Inflammatory macrophage treated with lipopolysaccharide for 1 hour (primary cell): ENCODE measurements around the gene REL.
A peak's percentile ranks its signal among the peaks of the same experiment; 100 is the strongest.
"Not testable (repeated sequence)": the region's sequence is repeated elsewhere in the genome, so short reads cannot be mapped to it uniquely, and the experiment has no call there.

ENCODE experiments used
- DNase-seq, 2 donors: peaks; one replicate each; pipeline ENCODE4 v3.0.0-alpha.2; 2020 to 2022

The REL gene

GRCh38 chr2:60868589-60869273, 12.6 kb upstream of the REL start:
- no peak for DNase-seq

- peak; percentile 55 to 91 for DNase-seq
Observed at GRCh38 chr2:60872510-60872928, 8.9 kb upstream of the REL start.

GRCh38 chr2:60873381-60873780, 8.0 kb upstream of the REL start:
- DNase-seq, result no peak

GRCh38 chr2:60875520-60875919, 5.9 kb upstream of the REL start:
- DNase-seq, result no peak

GRCh38 chr2:60880643-60881046, 729 bp upstream of the REL start:
- DNase-seq, result no peak

GRCh38 chr2:60882971-60883753, 1.8 kb downstream of the REL start:
- peak; percentile 90 to 91 for DNase-seq

GRCh38 chr2:60883896-60884295, 2.5 kb downstream of the REL start:
- DNase-seq, result no peak

GRCh38 chr2:60884800-60885199, 3.4 kb downstream of the REL start:
- peak; percentile 62 to 63 for DNase-seq

GRCh38 chr2:60885683-60886082, 4.3 kb downstream of the REL start:
- peak; percentile 64 to 68 for DNase-seq

- peak in 1 of 2 donors; percentile 56 for DNase-seq
Observed at GRCh38 chr2:60886991-60887390, 5.6 kb downstream of the REL start.

- peak; percentile 71 to 74 for DNase-seq
Observed at GRCh38 chr2:60888853-60889252, 7.5 kb downstream of the REL start.

GRCh38 chr2:60889581-60890392, 8.4 kb downstream of the REL start:
- not testable (repeated sequence) for DNase-seq

GRCh38 chr2:60890393-60890707, 9.0 kb downstream of the REL start:
- DNase-seq, result no peak

- DNase-seq, result peak in 1 of 2 donors; percentile 22
Observed at GRCh38 chr2:60891180-60891579, 9.8 kb downstream of the REL start.

GRCh38 chr2:60898567-60898966, 17.2 kb downstream of the REL start:
- DNase-seq, result peak in 1 of 2 donors; percentile 18

GRCh38 chr2:60899230-60899891, 18.0 kb downstream of the REL start:
- peak; percentile 96 to 97 for DNase-seq

GRCh38 chr2:60899892-60900249, 18.5 kb downstream of the REL start:
- DNase-seq, result no peak

- DNase-seq, result not testable (repeated sequence)
Observed at GRCh38 chr2:60901296-60901695, 19.9 kb downstream of the REL start.

GRCh38 chr2:60905867-60906266, 24.5 kb downstream of the REL start:
- peak; percentile 81 to 88 for DNase-seq

- DNase-seq, result no peak
Observed at GRCh38 chr2:60906395-60906794, 25.0 kb downstream of the REL start.

GRCh38 chr2:60907329-60907728, 26.0 kb downstream of the REL start:
- no peak for DNase-seq

GRCh38 chr2:60925994-60926740, 44.8 kb downstream of the REL start:
- peak in 1 of 2 donors; percentile 51 for DNase-seq
